Measurements from ENCODE around the gene APAF1.

APAF1 gene

GRCh38 chr12:98725476-98726247 is 80.6 kb downstream of the APAF1 start:
- peak in 1 of 3 donors; percentile 42 for DNase-seq (ENCODE audit: low read depth in 2 of 3, low spot score in 1 of 3)

- DNase-seq (ENCODE audit: low read depth in 2 of 3, low spot score in 1 of 3): no peak
Measured at GRCh38 chr12:98727196-98727595, 82.1 kb downstream of the APAF1 start.

- no peak for DNase-seq (ENCODE audit: low read depth in 2 of 3, low spot score in 1 of 3)
Measured at GRCh38 chr12:98730412-98730811, 85.3 kb downstream of the APAF1 start.

GRCh38 chr12:98733667-98734350 is 88.7 kb downstream of the APAF1 start:
- no peak for DNase-seq (ENCODE audit: low read depth in 2 of 3, low spot score in 1 of 3)

- no peak for DNase-seq (ENCODE audit: low read depth in 2 of 3, low spot score in 1 of 3)
Measured at GRCh38 chr12:98735821-98736220, 90.7 kb downstream of the APAF1 start.

GRCh38 chr12:98736352-98737321 is 91.5 kb downstream of the APAF1 start:
- DNase-seq (ENCODE audit: low read depth in 2 of 3, low spot score in 1 of 3): no peak

- no peak for DNase-seq (ENCODE audit: low read depth in 2 of 3, low spot score in 1 of 3)
Measured at GRCh38 chr12:98737322-98737712, 92.2 kb downstream of the APAF1 start.

GRCh38 chr12:98738002-98738401 is 92.9 kb downstream of the APAF1 start:
- no peak for DNase-seq (ENCODE audit: low read depth in 2 of 3, low spot score in 1 of 3)

- DNase-seq (ENCODE audit: low read depth in 2 of 3, low spot score in 1 of 3): no peak
Measured at GRCh38 chr12:98738539-98738938, 93.4 kb downstream of the APAF1 start.

GRCh38 chr12:98740751-98741150 is 95.7 kb downstream of the APAF1 start:
- no peak for DNase-seq (ENCODE audit: low read depth in 2 of 3, low spot score in 1 of 3)

- peak; percentile 20 to 53 (median 36) for DNase-seq (ENCODE audit: low read depth in 2 of 3, low spot score in 1 of 3)
Measured at GRCh38 chr12:98741196-98741555, 96.1 kb downstream of the APAF1 start.

GRCh38 chr12:98741556-98742265 is 96.6 kb downstream of the APAF1 start:
- DNase-seq (ENCODE audit: low read depth in 2 of 3, low spot score in 1 of 3): no peak

GRCh38 chr12:98743362-98743953 is 98.4 kb downstream of the APAF1 start:
- DNase-seq (ENCODE audit: low read depth in 2 of 3, low spot score in 1 of 3): peak in 1 of 3 donors; percentile 39

GRCh38 chr12:98744680-98745079 is 99.6 kb downstream of the APAF1 start:
- no peak for DNase-seq (ENCODE audit: low read depth in 2 of 3, low spot score in 1 of 3)

GRCh38 chr12:98745578-98746391 is 100.7 kb downstream of the APAF1 start:
- DNase-seq (ENCODE audit: low read depth in 2 of 3, low spot score in 1 of 3): no peak

- no peak for DNase-seq (ENCODE audit: low read depth in 2 of 3, low spot score in 1 of 3)
Measured at GRCh38 chr12:98748463-98748862, 103.4 kb downstream of the APAF1 start.

- DNase-seq (ENCODE audit: low read depth in 2 of 3, low spot score in 1 of 3): no peak
Measured at GRCh38 chr12:98750511-98750910, 105.4 kb downstream of the APAF1 start.

- no peak for DNase-seq (ENCODE audit: low read depth in 2 of 3, low spot score in 1 of 3)
Measured at GRCh38 chr12:98751580-98752115, 106.6 kb downstream of the APAF1 start.

- DNase-seq (ENCODE audit: low read depth in 2 of 3, low spot score in 1 of 3): no peak
Measured at GRCh38 chr12:98752726-98753125, 107.6 kb downstream of the APAF1 start.

All from stimulated activated CD4-positive, alpha-beta T cell treated with anti-CD3 and anti-CD28 coated beads, Interleukin-12 subunit alpha, Interleukin-12 subunit beta, amount 100 ng/mL, for 48 hours (primary cell).